ENCODE data around the gene TMCC1.
"Not testable (repeated sequence)": the region's sequence is repeated elsewhere in the genome, so short reads cannot be mapped to it uniquely, and the experiment has no call there.

TMCC1 gene

GRCh38 chr3:129622933-129623332 lies 270.6 kb downstream of the TMCC1 start:
- no peak for DNase-seq (ENCODE audit: low spot score)

- no peak for DNase-seq (ENCODE audit: low spot score)
Measured at GRCh38 chr3:129622226-129622874, 271.2 kb downstream of the TMCC1 start.

- DNase-seq (ENCODE audit: low spot score) = no peak
Measured at GRCh38 chr3:129621626-129622225, 271.8 kb downstream of the TMCC1 start.

GRCh38 chr3:129620828-129621559 lies 272.5 kb downstream of the TMCC1 start:
- DNase-seq (ENCODE audit: low spot score) = no peak

GRCh38 chr3:129619726-129620162 lies 273.8 kb downstream of the TMCC1 start:
- DNase-seq (ENCODE audit: low spot score) = no peak

- no peak for DNase-seq (ENCODE audit: low spot score)
Measured at GRCh38 chr3:129618901-129619671, 274.4 kb downstream of the TMCC1 start.

GRCh38 chr3:129618186-129618820 lies 275.2 kb downstream of the TMCC1 start:
- no peak for DNase-seq (ENCODE audit: low spot score)

- no peak for DNase-seq (ENCODE audit: low spot score)
Measured at GRCh38 chr3:129617381-129618185, 275.9 kb downstream of the TMCC1 start.

GRCh38 chr3:129616713-129617112 lies 276.8 kb downstream of the TMCC1 start:
- DNase-seq (ENCODE audit: low spot score) = peak; percentile 79

- DNase-seq (ENCODE audit: low spot score) = no peak
Measured at GRCh38 chr3:129616291-129616690, 277.2 kb downstream of the TMCC1 start.

- no peak for DNase-seq (ENCODE audit: low spot score)
Measured at GRCh38 chr3:129615751-129616281, 277.7 kb downstream of the TMCC1 start.

GRCh38 chr3:129614927-129615363 lies 278.6 kb downstream of the TMCC1 start:
- DNase-seq (ENCODE audit: low spot score) = no peak

- DNase-seq (ENCODE audit: low spot score) = no peak
Measured at GRCh38 chr3:129614435-129614834, 279.1 kb downstream of the TMCC1 start.

GRCh38 chr3:129613367-129613740 lies 280.2 kb downstream of the TMCC1 start:
- no peak for DNase-seq (ENCODE audit: low spot score)

- peak; percentile 76 for DNase-seq (ENCODE audit: low spot score)
Measured at GRCh38 chr3:129612534-129613366, 280.8 kb downstream of the TMCC1 start.

- DNase-seq (ENCODE audit: low spot score) = peak; percentile 80
Measured at GRCh38 chr3:129611812-129612533, 281.5 kb downstream of the TMCC1 start.

- DNase-seq (ENCODE audit: low spot score) = no peak
Measured at GRCh38 chr3:129611446-129611800, 282.1 kb downstream of the TMCC1 start.

GRCh38 chr3:129610794-129611445 lies 282.6 kb downstream of the TMCC1 start:
- DNase-seq (ENCODE audit: low spot score) = not testable (repeated sequence)

GRCh38 chr3:129610276-129610675 lies 283.2 kb downstream of the TMCC1 start:
- no peak for DNase-seq (ENCODE audit: low spot score)

All from AG20443 (cell line).